Hematopoietic multipotent progenitor cell treated with erythropoietin and hydrocortisone succinate and interleukin-3 and kit ligand, for 6 days (in vitro differentiated cells): ENCODE measurements around the gene NCS1.
"Not testable (repeated sequence)": the region's sequence is repeated elsewhere in the genome, so short reads cannot be mapped to it uniquely, and the experiment has no call there.

Experiments
- DNase-seq: peaks from one replicate; pipeline ENCODE4 v3.0.0-alpha.2; 2015

Gene NCS1

GRCh38 chr9:130265431-130266235 lies 93.4 kb downstream of the NCS1 start, which contains the start of gene HMCN2:
TSS of gene HMCN2 (plus strand) at chr9:130265760. CDS start at chr9:130265879, 119 bp downstream.
- no peak for DNase-seq

- no peak for DNase-seq
Observed at GRCh38 chr9:130266236-130267098, 94.3 kb downstream of the NCS1 start.

GRCh38 chr9:130267930-130268329 lies 95.7 kb downstream of the NCS1 start:
- no peak for DNase-seq

- DNase-seq, result no peak
Observed at GRCh38 chr9:130268521-130269211, 96.5 kb downstream of the NCS1 start.

GRCh38 chr9:130271473-130271872 lies 99.3 kb downstream of the NCS1 start:
- no peak for DNase-seq

- no peak for DNase-seq
Observed at GRCh38 chr9:130275156-130275555, 103.0 kb downstream of the NCS1 start.

- no peak for DNase-seq
Observed at GRCh38 chr9:130276121-130276520, 103.9 kb downstream of the NCS1 start.

- no peak for DNase-seq
Observed at GRCh38 chr9:130276955-130277354, 104.8 kb downstream of the NCS1 start.

GRCh38 chr9:130277525-130277924 lies 105.3 kb downstream of the NCS1 start:
- not testable (repeated sequence) for DNase-seq

- DNase-seq, result no peak
Observed at GRCh38 chr9:130283539-130284248, 111.5 kb downstream of the NCS1 start.

- DNase-seq, result no peak
Observed at GRCh38 chr9:130284249-130284625, 112.0 kb downstream of the NCS1 start.

GRCh38 chr9:130284690-130285089 lies 112.5 kb downstream of the NCS1 start:
- no peak for DNase-seq

GRCh38 chr9:130285271-130285670 lies 113.1 kb downstream of the NCS1 start:
- no peak for DNase-seq

- DNase-seq, result no peak
Observed at GRCh38 chr9:130286072-130286770, 114.0 kb downstream of the NCS1 start.
